Measurements from ENCODE around the gene RIBC2.

Gene RIBC2

DNA sequence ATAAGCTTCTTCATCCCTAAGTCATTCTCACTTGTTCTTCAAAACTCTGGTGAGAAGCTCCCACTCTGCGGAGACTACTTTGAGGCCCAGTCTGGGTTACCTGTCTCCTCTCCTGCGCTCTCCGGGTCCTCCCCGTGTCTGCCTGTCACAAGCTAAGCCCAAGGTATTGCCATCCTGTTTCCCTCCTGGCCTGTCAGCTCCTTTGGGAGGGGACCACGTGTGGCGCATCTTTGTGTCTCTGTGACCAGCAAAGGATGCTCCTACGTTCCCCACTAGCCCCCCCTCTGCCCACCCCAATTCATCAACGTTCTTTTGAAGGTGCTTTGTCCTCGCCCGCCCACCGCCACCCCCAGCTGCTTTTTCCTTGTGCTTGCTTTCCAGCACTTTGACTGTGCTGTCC is 57.4 kb downstream of the RIBC2 start:
- no peaks in the 10 kb centered on the region for H3K36me3 ChIP-seq (ENCODE audit: control insufficient read depth, insufficient read depth, low read length)
- no peaks in the 10 kb centered on the region for H3K79me2 ChIP-seq
- peaks cover 5% of the 10 kb centered on the region for H3K4me1 ChIP-seq
- H2AFZ ChIP-seq, result no peak overlapping the region
- H3K9me3 ChIP-seq (ENCODE audit: control insufficient read depth, low read length), result no peaks in the 10 kb centered on the region
- no peaks in the 10 kb centered on the region for H3K27me3 ChIP-seq (ENCODE audit: control insufficient read depth, insufficient read depth, low read length)
- no peak overlapping the region for H3K9ac ChIP-seq
- no peak overlapping the region for H3K4me2 ChIP-seq (ENCODE audit: low read length)
- TF ChIP-seq, protein P1, sequence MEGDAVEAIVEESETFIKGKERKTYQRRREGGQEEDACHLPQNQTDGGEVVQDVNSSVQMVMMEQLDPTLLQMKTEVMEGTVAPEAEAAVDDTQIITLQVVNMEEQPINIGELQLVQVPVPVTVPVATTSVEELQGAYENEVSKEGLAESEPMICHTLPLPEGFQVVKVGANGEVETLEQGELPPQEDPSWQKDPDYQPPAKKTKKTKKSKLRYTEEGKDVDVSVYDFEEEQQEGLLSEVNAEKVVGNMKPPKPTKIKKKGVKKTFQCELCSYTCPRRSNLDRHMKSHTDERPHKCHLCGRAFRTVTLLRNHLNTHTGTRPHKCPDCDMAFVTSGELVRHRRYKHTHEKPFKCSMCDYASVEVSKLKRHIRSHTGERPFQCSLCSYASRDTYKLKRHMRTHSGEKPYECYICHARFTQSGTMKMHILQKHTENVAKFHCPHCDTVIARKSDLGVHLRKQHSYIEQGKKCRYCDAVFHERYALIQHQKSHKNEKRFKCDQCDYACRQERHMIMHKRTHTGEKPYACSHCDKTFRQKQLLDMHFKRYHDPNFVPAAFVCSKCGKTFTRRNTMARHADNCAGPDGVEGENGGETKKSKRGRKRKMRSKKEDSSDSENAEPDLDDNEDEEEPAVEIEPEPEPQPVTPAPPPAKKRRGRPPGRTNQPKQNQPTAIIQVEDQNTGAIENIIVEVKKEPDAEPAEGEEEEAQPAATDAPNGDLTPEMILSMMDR (IDR thresholded peaks at IDR 0.05), result no peak
- H3K27ac ChIP-seq, result no peak overlapping the region
- H3K4me3 ChIP-seq (ENCODE audit: low read depth, low read length), result no peak overlapping the region

DNA sequence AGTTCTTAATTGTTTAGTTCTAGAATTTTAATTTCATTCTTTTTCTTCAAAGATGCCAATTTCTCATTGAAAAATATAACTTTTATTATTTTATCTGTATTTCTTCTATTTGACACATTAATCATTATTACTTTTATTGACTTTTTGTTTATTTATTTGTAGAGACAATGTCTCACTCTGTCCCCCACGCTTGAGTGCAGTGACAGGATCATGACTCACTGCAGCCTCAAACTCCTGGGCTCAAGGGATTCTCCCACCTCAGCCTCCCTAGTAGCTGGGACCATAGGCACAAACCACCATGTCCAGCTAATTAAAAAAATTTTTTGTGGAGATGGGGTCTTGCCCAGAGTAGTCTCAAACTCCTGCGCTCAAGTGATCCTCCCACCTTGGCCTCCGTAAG is 58.9 kb downstream of the RIBC2 start:
- no peak overlapping the region for H3K27ac ChIP-seq
- H3K4me1 ChIP-seq, result peaks cover 15% of the 10 kb centered on the region
- no peak overlapping the region for H3K9ac ChIP-seq
- no peak overlapping the region for H3K4me3 ChIP-seq (ENCODE audit: low read depth, low read length)
- no peak overlapping the region for H3K4me2 ChIP-seq (ENCODE audit: low read length)
- TF ChIP-seq, protein P1 (IDR thresholded peaks at IDR 0.05), result no peak
- H3K79me2 ChIP-seq, result no peaks in the 10 kb centered on the region
- no peaks in the 10 kb centered on the region for H3K27me3 ChIP-seq (ENCODE audit: control insufficient read depth, insufficient read depth, low read length)
- H3K36me3 ChIP-seq (ENCODE audit: control insufficient read depth, insufficient read depth, low read length), result no peaks in the 10 kb centered on the region
- H3K9me3 ChIP-seq (ENCODE audit: control insufficient read depth, low read length), result no peaks in the 10 kb centered on the region
- H2AFZ ChIP-seq, result no peak overlapping the region

DNA sequence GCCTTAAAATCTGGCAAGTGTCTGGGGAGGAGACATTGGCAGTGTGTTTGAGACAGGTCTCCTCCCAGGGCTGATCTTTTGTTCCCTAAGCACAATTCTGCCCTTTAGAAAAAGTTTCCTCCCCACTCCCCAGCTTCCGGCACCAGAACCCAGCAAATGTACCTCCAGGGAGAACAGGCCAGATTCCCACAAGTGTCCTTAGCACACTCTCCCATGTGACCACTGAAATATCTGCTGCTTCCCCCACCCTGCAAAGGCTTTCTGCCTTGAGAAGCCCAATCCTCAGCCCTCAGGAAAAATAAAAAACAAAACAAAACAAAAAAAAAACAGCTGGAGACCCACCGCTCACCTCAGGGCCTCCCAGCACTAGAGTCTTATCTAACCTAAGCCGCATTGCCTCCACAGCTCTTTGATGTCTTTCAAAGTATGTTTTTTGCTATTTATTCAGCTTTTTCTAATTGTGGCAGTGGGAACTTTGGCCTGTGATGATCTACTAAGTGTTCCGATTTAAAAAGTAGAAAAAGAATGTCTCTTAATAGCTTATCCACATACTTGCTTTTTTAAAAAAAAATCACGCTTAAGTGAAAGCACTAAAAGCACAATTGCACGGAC is 60.2 kb downstream of the RIBC2 start:
- Histone ChIP-seq H3K36me3 (ENCODE audit: control insufficient read depth, insufficient read depth, low read length) (no peaks in the 10 kb centered on the region), H3K4me1 (peaks cover 17% of the 10 kb centered on the region), H3K4me3 (ENCODE audit: low read depth, low read length) (no peak overlapping the region), H3K79me2 (no peaks in the 10 kb centered on the region), H3K27me3 (ENCODE audit: control insufficient read depth, insufficient read depth, low read length) (no peaks in the 10 kb centered on the region), H3K27ac (no peak overlapping the region), H2AFZ (no peak overlapping the region), H3K9me3 (ENCODE audit: control insufficient read depth, low read length) (no peaks in the 10 kb centered on the region), H3K9ac (no peak overlapping the region), H3K4me2 (ENCODE audit: low read length) (no peak overlapping the region)
- TF ChIP-seq, protein P1 (IDR thresholded peaks at IDR 0.05), result no peak

DNA sequence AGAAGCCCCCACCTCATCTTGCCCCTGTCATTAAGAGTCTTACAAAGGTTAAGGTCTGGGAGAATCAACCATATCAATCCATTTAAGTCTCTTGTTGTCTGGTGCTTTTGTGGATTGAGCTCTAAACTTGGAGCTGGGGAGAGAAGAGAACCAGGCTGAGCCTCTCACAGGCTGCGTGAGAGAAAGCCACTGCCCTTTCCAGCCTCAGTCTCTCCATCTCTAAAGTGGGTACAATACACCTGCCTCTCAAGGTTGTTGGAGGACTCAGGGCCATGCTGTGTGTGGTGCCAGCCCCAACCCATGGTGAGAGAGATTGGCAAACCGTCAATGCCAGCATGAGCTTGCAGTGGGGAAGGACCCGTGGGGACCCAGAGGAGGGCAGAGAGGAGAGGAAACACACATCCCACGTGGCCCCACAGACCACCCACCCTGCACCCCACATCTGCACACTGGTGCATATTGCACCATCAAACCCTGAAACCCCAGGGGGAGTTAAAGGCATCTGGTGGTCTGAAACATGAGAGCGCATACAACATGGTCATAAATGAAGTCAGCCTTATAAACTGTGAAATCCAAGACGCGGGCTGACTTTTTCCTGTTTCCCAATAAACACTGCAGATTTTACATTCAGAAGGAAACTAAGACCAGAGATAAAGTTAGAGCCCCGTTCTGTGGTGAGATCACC is 61.7 kb downstream of the RIBC2 start:
- H2AFZ ChIP-seq, result no peak overlapping the region
- H3K27me3 ChIP-seq (ENCODE audit: control insufficient read depth, insufficient read depth, low read length), result no peaks in the 10 kb centered on the region
- H3K27ac ChIP-seq, result no peak overlapping the region
- H3K4me3 ChIP-seq (ENCODE audit: low read depth, low read length), result no peak overlapping the region
- H3K4me1 ChIP-seq, result peaks cover 12% of the 10 kb centered on the region
- H3K79me2 ChIP-seq, result no peaks in the 10 kb centered on the region
- H3K36me3 ChIP-seq (ENCODE audit: control insufficient read depth, insufficient read depth, low read length), result no peaks in the 10 kb centered on the region
- TF ChIP-seq, protein P1 (IDR thresholded peaks at IDR 0.05), result no peak
- no peaks in the 10 kb centered on the region for H3K9me3 ChIP-seq (ENCODE audit: control insufficient read depth, low read length)
- no peak overlapping the region for H3K9ac ChIP-seq
- no peak overlapping the region for H3K4me2 ChIP-seq (ENCODE audit: low read length)

Data from parathyroid adenoma (tissue), 2 donors.